Coronary artery (tissue), 2 donors: ENCODE measurements around the gene IFT81.

Experiments
- DNase-seq: peaks from one replicate; pipeline ENCODE4 v3.0.0-alpha.2; 2017; ENCODE audit warnings: low spot score
- H3K27ac ChIP-seq, 2 donors: fragments of 200-600 bp; sonication (generic); one replicate each; pipeline ENCODE4 v1.5.1; 2016 to 2019
- H3K4me3 ChIP-seq: fragments of 200-600 bp; sonication (generic); 2 replicates; pipeline ENCODE4 v1.5.1; 2016; ENCODE audit warnings: mild to moderate bottlenecking, moderate library complexity
- TF ChIP-seq, protein P1 (sequence below): fragments of 200-600 bp; sonication (generic); IDR thresholded peaks from one replicate; pipeline ENCODE4 v1.5.1; 2019; ENCODE audit warnings: antibody characterized with exemption

Gene IFT81

DNA sequence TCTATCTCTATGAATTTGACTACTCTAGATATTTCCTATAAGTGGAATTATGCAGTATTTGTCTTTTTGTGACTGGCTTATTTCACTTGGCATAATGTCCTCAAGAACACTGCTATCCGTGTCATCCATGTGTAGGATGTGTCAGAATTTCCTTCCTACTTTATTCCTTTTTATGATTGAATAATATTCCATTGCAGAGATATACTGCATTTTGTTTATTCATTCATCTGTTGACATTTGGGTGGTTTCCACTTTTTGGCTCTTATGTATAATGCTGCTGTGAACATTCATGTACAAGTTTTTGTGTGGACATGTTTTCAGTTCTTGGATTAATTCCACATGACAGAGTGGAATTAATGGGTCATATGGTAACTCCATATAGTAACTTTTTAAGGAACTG lies 111.2 kb downstream of the IFT81 start:
- Histone ChIP-seq H3K27ac (peak overlapping the region; percentile 43 to 69), H3K4me3 (no peak overlapping the region)
- TF ChIP-seq, protein P1, sequence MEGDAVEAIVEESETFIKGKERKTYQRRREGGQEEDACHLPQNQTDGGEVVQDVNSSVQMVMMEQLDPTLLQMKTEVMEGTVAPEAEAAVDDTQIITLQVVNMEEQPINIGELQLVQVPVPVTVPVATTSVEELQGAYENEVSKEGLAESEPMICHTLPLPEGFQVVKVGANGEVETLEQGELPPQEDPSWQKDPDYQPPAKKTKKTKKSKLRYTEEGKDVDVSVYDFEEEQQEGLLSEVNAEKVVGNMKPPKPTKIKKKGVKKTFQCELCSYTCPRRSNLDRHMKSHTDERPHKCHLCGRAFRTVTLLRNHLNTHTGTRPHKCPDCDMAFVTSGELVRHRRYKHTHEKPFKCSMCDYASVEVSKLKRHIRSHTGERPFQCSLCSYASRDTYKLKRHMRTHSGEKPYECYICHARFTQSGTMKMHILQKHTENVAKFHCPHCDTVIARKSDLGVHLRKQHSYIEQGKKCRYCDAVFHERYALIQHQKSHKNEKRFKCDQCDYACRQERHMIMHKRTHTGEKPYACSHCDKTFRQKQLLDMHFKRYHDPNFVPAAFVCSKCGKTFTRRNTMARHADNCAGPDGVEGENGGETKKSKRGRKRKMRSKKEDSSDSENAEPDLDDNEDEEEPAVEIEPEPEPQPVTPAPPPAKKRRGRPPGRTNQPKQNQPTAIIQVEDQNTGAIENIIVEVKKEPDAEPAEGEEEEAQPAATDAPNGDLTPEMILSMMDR = no peak
- DNase-seq = no peak

DNA sequence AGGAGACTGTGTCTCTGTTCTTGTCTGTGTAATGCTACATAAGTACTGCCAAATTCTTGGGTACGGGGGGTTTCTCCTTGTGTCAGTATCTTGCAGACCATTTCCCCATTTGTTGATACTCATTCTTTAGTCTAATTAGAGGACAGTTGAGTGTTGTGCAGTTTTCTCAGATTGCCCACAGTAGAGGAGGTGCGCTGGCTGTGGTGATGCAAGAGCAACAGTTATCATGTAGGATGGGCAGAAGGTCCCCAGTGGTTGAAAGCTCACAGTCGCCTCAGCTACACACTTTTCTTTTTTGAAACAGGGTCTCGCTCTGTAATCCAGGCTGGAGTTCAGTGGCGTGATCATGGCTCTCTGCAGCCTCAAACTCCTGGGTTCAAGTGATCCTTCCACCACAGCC lies 119.1 kb downstream of the IFT81 start:
- no peak for DNase-seq
- TF ChIP-seq, protein P1 = no peak
- Histone ChIP-seq H3K4me3 (no peak overlapping the region), H3K27ac (no peak overlapping the region)

DNA sequence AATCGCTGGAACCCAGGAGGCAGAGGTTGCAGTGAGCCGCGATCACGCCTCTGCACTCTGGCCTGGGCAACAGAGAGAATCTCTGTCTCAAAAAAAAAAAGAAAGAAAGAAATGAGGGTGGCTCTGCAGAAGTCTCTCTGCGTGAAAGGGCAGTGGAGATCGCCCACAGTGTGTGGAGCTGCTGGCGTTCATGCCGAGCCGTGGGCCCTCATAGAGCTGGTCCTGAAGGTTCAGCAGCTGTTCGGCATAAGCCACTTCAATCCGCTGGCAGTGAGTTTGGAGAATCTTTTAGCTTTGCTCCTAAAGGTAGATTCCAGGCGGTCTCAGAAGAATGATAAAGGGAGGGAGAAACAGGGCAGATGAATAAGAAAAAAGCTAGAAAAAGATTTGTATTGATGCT lies 120.2 kb downstream of the IFT81 start:
- Histone ChIP-seq H3K4me3 (no peak overlapping the region), H3K27ac (no peak overlapping the region)
- no peak for DNase-seq
- TF ChIP-seq, protein P1 = no peak

DNA sequence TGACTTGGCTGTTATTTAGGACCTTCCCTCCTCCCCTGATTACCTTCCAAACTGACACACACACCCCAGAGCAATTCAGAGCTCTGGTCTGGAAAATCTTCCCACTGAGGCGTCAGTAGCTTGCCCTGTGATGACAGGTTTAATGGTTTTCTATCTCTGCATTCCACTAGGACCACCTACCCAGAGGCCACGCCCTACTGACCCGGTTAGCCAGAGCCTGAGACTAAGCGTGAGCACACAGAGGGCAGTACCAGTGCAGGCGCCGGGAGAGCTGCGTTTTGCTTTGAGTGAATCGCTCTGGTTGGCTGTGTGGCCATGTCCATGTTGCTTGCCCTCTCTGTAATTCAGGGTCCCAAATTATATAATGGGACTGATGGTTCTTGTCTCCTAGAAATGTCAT lies 120.7 kb downstream of the IFT81 start:
- H3K27ac ChIP-seq = no peak overlapping the region
- no peak overlapping the region for H3K4me3 ChIP-seq
- TF ChIP-seq, protein P1 = no peak
- DNase-seq = no peak

DNA sequence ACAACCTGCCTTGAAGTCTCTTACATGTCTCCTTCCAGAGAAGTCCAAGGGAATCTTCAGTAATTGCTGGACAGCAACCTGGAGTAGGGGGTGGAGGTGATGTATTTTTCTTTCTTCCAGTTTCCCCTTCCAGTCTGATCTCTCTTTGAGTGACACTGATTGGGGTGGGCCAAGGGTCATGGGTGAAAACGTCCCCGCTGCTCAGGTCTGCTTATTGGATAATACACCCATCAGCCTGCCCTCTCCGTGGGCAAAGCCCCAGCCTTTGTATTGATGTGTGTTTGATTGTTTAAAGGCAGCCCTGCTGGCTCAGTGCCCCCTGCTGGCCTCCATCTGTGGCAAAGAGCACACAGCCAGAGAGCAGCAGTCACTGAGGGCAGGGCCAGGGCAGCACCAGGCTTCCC lies 121.2 kb downstream of the IFT81 start:
- Histone ChIP-seq H3K4me3 (no peak overlapping the region), H3K27ac (peak overlapping the region; percentile 88 to 93)
- no peak for DNase-seq
- TF ChIP-seq, protein P1 = no peak

DNA sequence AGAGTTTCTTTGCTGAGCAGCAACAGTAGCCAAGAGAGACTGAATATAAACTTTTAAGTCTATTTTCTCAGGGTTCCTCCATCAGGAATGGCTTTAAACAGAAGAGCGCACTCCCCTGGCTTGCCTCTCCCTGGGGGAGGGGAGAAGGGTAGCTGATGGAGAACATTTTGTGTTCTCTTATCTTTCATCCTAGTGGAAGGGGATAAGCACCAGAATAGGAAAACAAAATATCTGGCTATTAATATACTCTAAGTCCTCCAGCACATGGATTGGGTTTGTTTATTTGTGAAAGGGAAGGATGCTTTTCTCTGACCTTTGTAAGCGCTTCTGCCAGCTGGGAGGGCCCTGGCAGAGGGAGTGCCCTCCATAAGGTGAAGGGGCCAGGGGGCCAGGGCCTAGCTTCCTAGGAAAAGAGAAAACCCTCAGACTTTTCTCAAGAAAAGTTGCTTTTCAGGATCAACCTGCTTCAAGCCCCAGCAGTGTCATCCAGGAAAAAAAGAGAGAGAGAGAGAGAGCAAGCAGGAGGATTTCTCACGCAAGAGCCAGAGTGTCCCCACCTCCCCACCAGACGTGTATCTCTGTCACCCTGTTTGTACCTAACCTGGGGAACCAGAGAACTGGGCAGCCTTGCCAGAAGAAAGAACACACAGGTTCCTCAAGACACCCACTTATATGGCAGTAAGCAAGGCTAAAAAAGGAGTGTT lies 122.6 kb downstream of the IFT81 start:
- TF ChIP-seq, protein P1 = no peak
- Histone ChIP-seq H3K4me3 (no peak overlapping the region), H3K27ac (peak overlapping the region; percentile 88 to 93)
- no peak for DNase-seq

DNA sequence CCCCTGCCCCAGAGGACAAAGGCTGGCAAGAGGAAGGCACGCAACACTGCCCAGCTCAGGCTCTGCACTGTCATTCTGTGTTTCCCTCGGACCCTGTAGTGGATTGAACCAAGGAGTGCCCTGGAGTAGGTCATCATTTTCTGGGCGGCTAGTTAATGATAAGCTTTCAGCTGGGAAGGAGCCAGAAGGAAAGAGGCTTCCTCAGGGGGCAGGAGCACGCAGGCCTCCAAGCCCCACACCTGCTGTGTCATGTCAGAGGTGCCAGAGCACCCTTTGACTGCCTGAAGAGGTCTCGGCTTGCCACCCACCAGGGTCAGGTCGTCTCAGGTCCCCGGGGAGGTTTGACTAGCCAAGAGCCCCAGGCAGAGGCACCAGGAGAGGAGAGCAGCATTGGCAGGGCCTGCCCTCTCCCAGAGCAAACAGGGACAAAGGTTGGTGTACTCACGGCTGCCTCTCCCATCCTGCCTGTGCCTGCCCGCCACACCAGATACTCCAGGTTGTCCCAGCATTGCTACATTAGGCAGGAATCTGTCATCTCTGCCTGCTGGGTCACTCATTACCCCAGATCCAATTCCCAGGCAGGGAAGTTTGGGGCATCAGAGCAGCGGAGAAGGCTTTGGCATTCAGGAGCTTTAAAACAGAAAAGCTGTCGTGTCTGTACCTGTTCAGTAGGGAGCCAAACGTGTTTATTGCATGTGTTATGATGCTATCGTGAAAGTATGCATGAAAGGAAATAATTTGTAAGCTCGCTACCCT lies 123.4 kb downstream of the IFT81 start:
- Histone ChIP-seq H3K4me3 (no peak overlapping the region), H3K27ac (peak overlapping the region; percentile 88 to 93)
- TF ChIP-seq, protein P1 = no peak
- no peak for DNase-seq
